Left lobe of liver (tissue), 2 donors: ENCODE measurements around the gene CD52. TPM values are rescaled to one million over a fixed set of nuclear protein-coding genes. Genes with fewer than 3 reads are reported as not detected.
A peak's percentile ranks its signal among the peaks of the same experiment; 100 is the strongest.

Experiments used
- ATAC-seq: fragments of 200-7000 bp; cut with Tn5 transposase; one replicate; pipeline ENCODE4 v1.9.1; 2020; ENCODE audit warnings: mild to moderate bottlenecking, moderate library complexity
- DNase-seq: peaks from one replicate; pipeline ENCODE4 v3.0.0-alpha.2; 2020; ENCODE audit warnings: low spot score
- total RNA-seq: library from RNA; stranded (reverse); gene quantifications from one replicate; pipeline ENCODE4 v1.2.1, GENCODE V29; 2021
- donor health status: DM: no; HTN: no; CAD: no; lungs with moderate emphysema.
- donor health status: DM: no; HTN: yes; CAD: no.

The CD52 gene
- 3.0 TPM for total RNA-seq

DNA sequence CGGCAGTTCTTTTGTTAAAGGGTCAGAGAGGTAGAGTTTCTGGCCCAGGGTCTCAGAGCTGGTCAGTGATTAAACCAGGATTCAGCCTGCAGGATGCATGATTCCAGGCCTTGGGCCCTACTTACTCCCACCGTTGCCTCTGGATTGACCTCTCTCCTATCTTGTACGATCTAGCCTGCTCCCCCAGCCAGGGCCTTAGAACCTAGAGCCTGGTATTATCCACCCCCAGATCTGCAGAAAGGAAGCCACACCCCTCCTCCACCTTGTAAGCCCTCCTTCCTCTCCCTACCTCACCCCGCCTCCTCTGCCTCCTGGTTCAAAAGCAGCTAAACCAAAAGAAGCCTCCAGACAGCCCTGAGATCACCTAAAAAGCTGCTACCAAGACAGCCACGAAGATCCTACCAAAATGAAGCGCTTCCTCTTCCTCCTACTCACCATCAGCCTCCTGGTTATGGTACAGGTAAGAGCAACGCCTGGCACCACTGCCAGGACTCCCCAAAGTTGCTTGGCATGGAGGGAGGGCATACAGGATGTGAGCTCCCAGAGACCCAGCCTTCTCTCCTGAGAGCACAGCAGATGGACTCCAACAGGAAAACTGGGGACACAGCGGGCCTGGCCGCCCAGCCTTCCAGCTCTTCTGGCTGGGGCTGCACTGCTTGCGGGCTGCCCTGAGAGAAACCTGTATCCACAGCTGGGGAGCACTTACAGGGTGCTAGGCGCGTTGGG lies at the start of gene CD52:
Gene CD52 (plus strand): TSS at position 347 of the 726 bp plus-strand sequence. CDS start 60 bp downstream, at position 407.
- DNase-seq = no peak
- ATAC-seq = no peak

- ATAC-seq (no peak), DNase-seq (no peak)
Measured at GRCh38 chr1:26268290-26269197, 49.2 kb upstream of the CD52 start.

DNA sequence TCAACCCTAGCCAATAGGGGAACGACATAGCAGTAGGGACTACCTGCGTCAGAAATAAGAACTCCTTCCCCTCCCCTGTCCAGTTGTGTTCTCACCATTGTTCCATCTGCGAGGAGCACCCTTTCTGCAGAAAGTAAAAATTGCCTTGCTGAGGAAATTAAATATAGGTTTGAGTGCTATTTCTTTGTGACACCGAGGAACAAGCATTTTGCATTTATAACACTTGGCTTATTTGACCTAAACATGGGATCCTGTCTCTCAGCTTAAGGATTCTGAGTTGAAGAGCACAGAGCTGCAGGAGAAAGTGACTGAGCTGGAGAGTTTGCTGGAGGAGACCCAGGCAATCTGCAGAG lies 48.6 kb upstream of the CD52 start:
- ATAC-seq = no peak
- no peak for DNase-seq

DNA sequence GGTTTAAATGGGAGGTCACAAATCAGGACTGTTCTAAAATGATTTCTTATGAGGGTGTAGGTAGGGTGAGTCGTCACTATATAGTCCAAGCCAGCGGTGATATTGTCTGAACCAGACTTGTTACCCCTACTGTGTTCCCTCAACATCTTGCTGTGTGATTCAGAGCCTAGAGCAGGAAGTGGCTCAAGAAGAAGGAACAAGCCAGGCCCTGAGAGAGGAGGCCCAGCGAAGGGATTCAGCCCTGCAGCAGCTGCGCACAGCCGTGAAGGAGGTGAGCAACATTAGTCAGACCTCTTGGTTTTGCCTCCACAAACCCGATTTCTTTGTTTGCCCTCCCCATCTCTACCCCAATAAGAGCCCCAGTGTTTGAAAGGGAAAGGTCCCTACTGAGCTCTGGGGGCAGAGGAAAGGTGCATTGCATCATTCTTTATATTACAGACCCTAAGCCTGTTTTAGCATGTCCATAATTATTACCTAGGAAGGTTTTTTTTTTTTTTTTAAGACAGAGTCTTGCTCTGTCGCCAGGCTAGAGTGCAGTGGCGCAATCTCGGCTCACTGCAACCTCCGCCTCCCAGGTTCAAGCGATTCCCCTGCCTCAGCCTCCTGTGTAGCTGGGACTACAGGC lies 42.8 kb upstream of the CD52 start:
- DNase-seq (no peak), ATAC-seq (no peak)

- peak; percentile 81 for DNase-seq
- ATAC-seq = peak; percentile 66
Measured at GRCh38 chr1:26275580-26276431, 42.0 kb upstream of the CD52 start.

- ATAC-seq = no peak
- DNase-seq = no peak
Measured at GRCh38 chr1:26276432-26276838, 41.3 kb upstream of the CD52 start.

GRCh38 chr1:26277261-26277661 lies 40.5 kb upstream of the CD52 start:
- ATAC-seq = peak; percentile 55
- DNase-seq = no peak

GRCh38 chr1:26277719-26278118 lies 40.0 kb upstream of the CD52 start:
- DNase-seq = no peak
- ATAC-seq = no peak

- ATAC-seq = no peak
Measured at GRCh38 chr1:26278303-26278702, 39.5 kb upstream of the CD52 start.

GRCh38 chr1:26278724-26279455 lies 38.9 kb upstream of the CD52 start:
- DNase-seq = no peak
- ATAC-seq = no peak

More at GRCh38 chr1:26278303-26278702, 39.5 kb upstream of the CD52 start:
- no peak for DNase-seq

GRCh38 chr1:26279456-26280332 lies 38.1 kb upstream of the CD52 start, which contains the start of gene SH3BGRL3:
Gene SH3BGRL3 (plus strand): TSS chr1:26280086. CDS start chr1:26280156, 70 bp downstream.
- DNase-seq = peak; percentile 89
- ATAC-seq = peak; percentile 84

- ATAC-seq = peak; percentile 0
- no peak for DNase-seq
Measured at GRCh38 chr1:26280333-26281042, 37.3 kb upstream of the CD52 start.

- ATAC-seq (no peak), DNase-seq (no peak)
Measured at GRCh38 chr1:26281091-26281958, 36.4 kb upstream of the CD52 start.

GRCh38 chr1:26281971-26282370 lies 35.8 kb upstream of the CD52 start:
- ATAC-seq (no peak), DNase-seq (no peak)

DNA sequence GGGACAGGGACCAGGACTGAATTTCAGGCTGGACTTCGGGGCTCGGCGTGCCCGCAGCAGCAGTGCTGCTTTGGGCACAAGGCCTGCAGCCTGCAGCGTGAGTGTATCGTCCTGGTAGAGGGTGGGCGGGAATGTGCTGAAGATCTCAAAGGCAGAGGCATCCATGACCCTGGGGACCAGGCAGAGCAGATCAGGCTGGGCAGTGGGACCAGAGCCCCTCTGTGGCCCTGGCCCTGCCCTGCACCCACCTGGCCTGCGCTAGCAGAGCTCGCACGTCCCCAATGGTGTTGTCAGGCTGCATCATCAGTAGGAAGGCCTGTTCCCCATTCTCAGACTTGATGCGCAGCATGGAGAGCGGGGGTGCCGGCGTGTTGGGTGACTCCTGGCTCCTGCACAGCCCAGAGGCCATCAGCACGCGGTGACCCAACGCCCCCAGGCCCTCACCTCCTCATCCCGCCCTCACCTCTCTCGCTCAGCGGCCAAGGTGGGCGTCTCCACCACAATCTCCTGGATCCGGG lies 35.3 kb upstream of the CD52 start:
- DNase-seq (no peak), ATAC-seq (no peak)

DNA sequence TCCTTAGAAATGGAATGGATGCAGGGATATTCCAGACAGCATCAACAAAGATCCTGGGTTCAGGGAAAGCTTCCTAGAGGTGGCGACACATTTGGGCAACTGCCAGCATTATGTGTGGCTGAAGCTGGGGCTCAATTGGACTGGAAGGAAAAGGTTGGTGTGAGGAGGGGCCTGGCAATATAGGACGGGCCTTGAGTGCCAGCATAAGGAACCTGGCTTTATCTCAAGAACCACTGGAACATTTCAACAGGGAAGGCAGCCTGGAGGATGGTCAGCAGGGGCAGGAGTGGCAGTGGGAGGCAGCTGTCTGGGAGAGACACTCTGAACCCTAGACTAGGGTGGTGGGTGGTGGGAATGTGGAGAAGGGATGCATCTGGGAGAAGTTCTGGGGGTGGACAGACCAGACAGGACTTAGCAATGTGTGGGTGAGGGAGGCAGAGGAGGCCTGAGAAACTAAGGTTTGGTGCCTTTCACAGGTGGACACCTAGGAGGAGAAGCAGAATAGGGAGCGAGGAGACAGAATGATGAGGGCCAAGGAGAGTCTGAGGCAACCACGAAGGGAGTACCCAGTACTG lies 34.4 kb upstream of the CD52 start:
- ATAC-seq (no peak), DNase-seq (no peak)
